CD14-positive monocyte (primary cell): ENCODE results near the gene ZC3HAV1L. TPM values are rescaled to one million over a fixed set of nuclear protein-coding genes. Genes with fewer than 3 reads are reported as not detected.

Experiments
- DNase-seq, 3 donors: peaks; one replicate each; pipeline ENCODE4 v3.0.0-alpha.2; 2011 to 2022
- H2AFZ ChIP-seq: 2 replicates; pipeline ENCODE4 v1.6.0; 2012; ENCODE audit warnings: mild to moderate bottlenecking, low read depth, low read length, inconsistent platforms; ENCODE audit not compliant: insufficient read depth, poor library complexity, severe bottlenecking
- H3K27ac ChIP-seq, 2 donors: 1 replicate in 1 of 2; 2 replicates in 1 of 2; pipeline ENCODE4 v1.5.1; 2012 to 2013; ENCODE audit warnings: low read length in 2 of 2, control low read depth in 1 of 2, inconsistent platforms in 1 of 2, low read depth in 1 of 2, mild to moderate bottlenecking in 1 of 2
- H3K27me3 ChIP-seq, 2 donors: one replicate each; pipeline versions ENCODE4 v1.6.0 to v1.6.1; 2011 to 2013; ENCODE audit warnings: low read length in 2 of 2; ENCODE audit not compliant: control insufficient read depth in 2 of 2, insufficient read depth in 2 of 2
- H3K36me3 ChIP-seq, 2 donors: replicated peaks in 1 of 2; 1 replicate in 1 of 2; 2 replicates in 1 of 2; pipeline versions ENCODE4 v1.5.1 to v1.6.1; 2012 to 2013; ENCODE audit warnings: low read length in 2 of 2, control low read depth in 1 of 2, inconsistent platforms in 1 of 2, mild to moderate bottlenecking in 1 of 2; ENCODE audit not compliant: insufficient read depth in 2 of 2, control insufficient read depth in 1 of 2
- H3K4me1 ChIP-seq, 2 donors: 1 replicate in 1 of 2; 2 replicates in 1 of 2; pipeline versions ENCODE4 v1.5.1 to v1.6.1; 2012 to 2013; ENCODE audit warnings: low read length in 2 of 2, control low read depth in 1 of 2, inconsistent platforms in 1 of 2, mild to moderate bottlenecking in 1 of 2, moderate library complexity in 1 of 2; ENCODE audit not compliant: insufficient read depth in 2 of 2, control insufficient read depth in 1 of 2
- H3K4me2 ChIP-seq: replicated peaks from 2 replicates; pipeline ENCODE3; 2012; ENCODE audit warnings: low read length, moderate library complexity, mild to moderate bottlenecking; ENCODE audit not compliant: poor library complexity, severe bottlenecking; ENCODE audit errors: extremely low read depth
- H3K4me3 ChIP-seq, 3 experiments: fragments of 200-600 bp in 1 of 3; sonication (generic) in 1 of 3; replicated peaks in 1 of 3; 1 replicate in 2 of 3; 2 replicates in 1 of 3; pipeline ENCODE4 v1.5.1; 2011 to 2013; ENCODE audit warnings: low read length in 3 of 3, mild to moderate bottlenecking in 3 of 3, control low read depth in 2 of 3, low read depth in 2 of 3, inconsistent platforms in 1 of 3, moderate library complexity in 1 of 3
- H3K79me2 ChIP-seq: 2 replicates; pipeline ENCODE4 v1.6.0; 2012; ENCODE audit warnings: mild to moderate bottlenecking, control low read depth, inconsistent platforms, low read length, moderate library complexity; ENCODE audit not compliant: insufficient read depth
- H3K9ac ChIP-seq: 2 replicates; pipeline ENCODE4 v1.6.0; 2017; ENCODE audit warnings: low read length, mild to moderate bottlenecking; ENCODE audit not compliant: insufficient read depth, poor library complexity, severe bottlenecking
- H3K9me3 ChIP-seq, 2 donors: replicated peaks in 1 of 2; 1 replicate in 1 of 2; 2 replicates in 1 of 2; pipeline versions ENCODE4 v1.5.1 to v1.6.1; 2012 to 2013; ENCODE audit warnings: low read length in 2 of 2, control low read depth in 1 of 2; ENCODE audit not compliant: control insufficient read depth in 1 of 2, insufficient read depth in 1 of 2
- H4K20me1 ChIP-seq: 2 replicates; pipeline ENCODE4 v1.6.0; 2012; ENCODE audit warnings: mild to moderate bottlenecking, low read length, control low read depth, moderate library complexity; ENCODE audit not compliant: insufficient read depth
- H3K27ac Mint-ChIP-seq, 7 donors: one replicate each; pipeline ENCODE4 v1.8.0; 2020; ENCODE audit warnings: mild to moderate bottlenecking in 7 of 7, mixed read lengths in 7 of 7, moderate library complexity in 6 of 7, inconsistent platforms in 2 of 7
- H3K27me3 Mint-ChIP-seq, 3 donors: one replicate each; pipeline ENCODE4 v1.8.0; 2021 to 2022; ENCODE audit warnings: low read depth in 3 of 3, mild to moderate bottlenecking in 3 of 3, mixed read lengths in 3 of 3, moderate library complexity in 3 of 3, inconsistent platforms in 1 of 3
- H3K36me3 Mint-ChIP-seq, 2 donors: one replicate each; pipeline ENCODE4 v1.8.0; 2020; ENCODE audit warnings: mixed read lengths in 2 of 2, inconsistent platforms in 1 of 2, mild to moderate bottlenecking in 1 of 2
- H3K4me1 Mint-ChIP-seq: one replicate; pipeline ENCODE4 v1.8.0; 2020; ENCODE audit warnings: mild to moderate bottlenecking, mixed read lengths
- H3K4me3 Mint-ChIP-seq, 2 donors: one replicate each; pipeline ENCODE4 v1.8.0; 2020; ENCODE audit warnings: mild to moderate bottlenecking in 2 of 2, mixed read lengths in 2 of 2, moderate library complexity in 1 of 2
- H3K9me3 Mint-ChIP-seq, 7 donors: one replicate each; pipeline ENCODE4 v1.8.0; 2020 to 2022; ENCODE audit warnings: mixed read lengths in 7 of 7, mild to moderate bottlenecking in 6 of 7, moderate library complexity in 6 of 7, inconsistent platforms in 2 of 7
- WGBS: methylation state at CpG from one replicate; pipeline ENCODE4 v1.1.5; 2013; ENCODE audit warnings: missing lambda C conversion rate; ENCODE audit not compliant: insufficient coverage; 5-methylcytosine and 5-hydroxymethylcytosine counted together
- intact Hi-C, 2 donors: fragments of 100-400 bp; cut with micrococcal nuclease; formaldehyde crosslinking; loops; one replicate each; pipeline versions ENCODE4 v1.15.0 to v1.15.1; 2023
- polyA plus RNA-seq, 3 donors: library from polyadenylated mRNA; depleted of rRNA in 1 of 3; unstranded in 2 of 3; stranded (reverse) in 1 of 3; fragments of 300-500 nt in 2 of 3; fragments of >200 nt in 1 of 3; fragmentation: Illumina TruSeq in 2 of 3; gene quantifications; 1 replicate in 2 of 3; 2 replicates in 1 of 3; pipeline ENCODE4 v1.2.3, GENCODE V29; 2012 to 2021
- TF ChIP-seq, protein P1 (sequence below): fragments of 200-600 bp; IDR thresholded peaks from one replicate; pipeline ENCODE4 v1.8.0; 2022; ENCODE audit warnings: antibody characterized with exemption, mild to moderate bottlenecking

ZC3HAV1L gene
- polyA plus RNA-seq, 3 donors, result 0.10 TPM; not detected in 2

DNA sequence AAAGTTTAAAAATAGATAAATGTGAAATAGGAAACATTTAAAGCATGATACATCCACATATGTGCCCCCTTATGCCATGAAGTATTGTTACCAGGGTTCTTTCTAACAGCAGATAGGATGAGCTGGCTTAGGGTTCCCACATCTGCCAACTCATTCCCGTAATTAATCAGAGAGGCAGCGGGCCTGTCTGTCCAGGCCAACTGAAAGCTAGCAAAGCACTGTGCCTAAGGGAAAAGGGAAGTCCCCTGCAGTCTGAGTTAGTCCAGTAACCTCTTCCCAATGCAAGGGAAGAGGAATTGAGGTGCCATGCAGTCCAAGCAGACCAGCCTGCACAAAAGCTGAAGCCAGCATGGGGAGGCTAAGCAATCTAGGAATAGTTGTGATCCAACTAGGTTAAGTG is 18.3 kb upstream of the ZC3HAV1L start:
- no peaks in the 10 kb centered on the region for H3K9me3 ChIP-seq
- Mint-ChIP-seq H3K27ac (peak overlapping the region in 2 of 7 donors; percentile 25 to 32), H3K4me3 (no peak overlapping the region), H3K27me3 (no peaks in the 10 kb centered on the region), H3K9me3 (no peaks in the 10 kb centered on the region), H3K4me1 (no peaks in the 10 kb centered on the region), H3K36me3 (peaks cover 85 to 99% of the 10 kb centered on the region in 2 donors)
- peak overlapping the region in 1 of 2 donors; percentile 4 for H3K27ac ChIP-seq
- H4K20me1 ChIP-seq, result peaks cover 46% of the 10 kb centered on the region
- no peak overlapping the region for H3K4me2 ChIP-seq
- peaks cover 91 to 100% of the 10 kb centered on the region in 2 donors for H3K36me3 ChIP-seq
- no peak overlapping the region for H3K9ac ChIP-seq
- H3K27me3 ChIP-seq, result no peaks in the 10 kb centered on the region
- no peak overlapping the region for H3K4me3 ChIP-seq
- WGBS, result 100% methylated on average over 1 of the region's 2 CpGs
- no peak for DNase-seq
- TF ChIP-seq, protein P1, sequence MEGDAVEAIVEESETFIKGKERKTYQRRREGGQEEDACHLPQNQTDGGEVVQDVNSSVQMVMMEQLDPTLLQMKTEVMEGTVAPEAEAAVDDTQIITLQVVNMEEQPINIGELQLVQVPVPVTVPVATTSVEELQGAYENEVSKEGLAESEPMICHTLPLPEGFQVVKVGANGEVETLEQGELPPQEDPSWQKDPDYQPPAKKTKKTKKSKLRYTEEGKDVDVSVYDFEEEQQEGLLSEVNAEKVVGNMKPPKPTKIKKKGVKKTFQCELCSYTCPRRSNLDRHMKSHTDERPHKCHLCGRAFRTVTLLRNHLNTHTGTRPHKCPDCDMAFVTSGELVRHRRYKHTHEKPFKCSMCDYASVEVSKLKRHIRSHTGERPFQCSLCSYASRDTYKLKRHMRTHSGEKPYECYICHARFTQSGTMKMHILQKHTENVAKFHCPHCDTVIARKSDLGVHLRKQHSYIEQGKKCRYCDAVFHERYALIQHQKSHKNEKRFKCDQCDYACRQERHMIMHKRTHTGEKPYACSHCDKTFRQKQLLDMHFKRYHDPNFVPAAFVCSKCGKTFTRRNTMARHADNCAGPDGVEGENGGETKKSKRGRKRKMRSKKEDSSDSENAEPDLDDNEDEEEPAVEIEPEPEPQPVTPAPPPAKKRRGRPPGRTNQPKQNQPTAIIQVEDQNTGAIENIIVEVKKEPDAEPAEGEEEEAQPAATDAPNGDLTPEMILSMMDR, result no peak
- H3K4me1 ChIP-seq, result no peaks in the 10 kb centered on the region
- intact Hi-C loops, result no loop called here
- peaks cover under 1% of the 10 kb centered on the region for H3K79me2 ChIP-seq
- H2AFZ ChIP-seq, result no peak overlapping the region

- Histone ChIP-seq H2AFZ (no peak overlapping the region), H3K4me3 (no peak overlapping the region), H3K4me1 (no peaks in the 10 kb centered on the region), H4K20me1 (peaks cover 35% of the 10 kb centered on the region), H3K9me3 (no peaks in the 10 kb centered on the region), H3K27me3 (no peaks in the 10 kb centered on the region), H3K27ac (no peak overlapping the region), H3K36me3 (peaks cover 93 to 100% of the 10 kb centered on the region in 2 donors), H3K79me2 (no peaks in the 10 kb centered on the region), H3K4me2 (no peak overlapping the region), H3K9ac (no peak overlapping the region)
- DNase-seq, result no peak
- Mint-ChIP-seq H3K27ac (no peak overlapping the region), H3K9me3 (no peaks in the 10 kb centered on the region), H3K27me3 (no peaks in the 10 kb centered on the region), H3K4me3 (no peak overlapping the region), H3K36me3 (peaks cover 84 to 98% of the 10 kb centered on the region in 2 donors), H3K4me1 (no peaks in the 10 kb centered on the region)
- intact Hi-C loops, result no loop called here
- TF ChIP-seq, protein P1, result no peak
Observed at GRCh38 chr7:139051655-139052054, 15.8 kb upstream of the ZC3HAV1L start.
